Esophagus squamous epithelium (tissue), 4 donors: ENCODE results near the gene CCSAP.

ENCODE experiments used
- POLR2A ChIP-seq, 4 donors: fragments of 450-650 bp; IDR thresholded peaks; one replicate each; pipeline ENCODE4 v1.6.1; 2017; ENCODE audit warnings: antibody characterized with exemption in 4 of 4, mild to moderate bottlenecking in 4 of 4, moderate library complexity in 3 of 4
- TF ChIP-seq, protein P1 (sequence below), 6 experiments: fragments of 450-650 bp in 4 of 6; fragments of 200-600 bp in 2 of 6; sonication (generic) in 2 of 6; IDR thresholded peaks; one replicate each; pipeline ENCODE4 v1.5.1; 2016 to 2019; ENCODE audit warnings: antibody characterized with exemption in 6 of 6, mild to moderate bottlenecking in 4 of 6, moderate library complexity in 4 of 6

DNA sequence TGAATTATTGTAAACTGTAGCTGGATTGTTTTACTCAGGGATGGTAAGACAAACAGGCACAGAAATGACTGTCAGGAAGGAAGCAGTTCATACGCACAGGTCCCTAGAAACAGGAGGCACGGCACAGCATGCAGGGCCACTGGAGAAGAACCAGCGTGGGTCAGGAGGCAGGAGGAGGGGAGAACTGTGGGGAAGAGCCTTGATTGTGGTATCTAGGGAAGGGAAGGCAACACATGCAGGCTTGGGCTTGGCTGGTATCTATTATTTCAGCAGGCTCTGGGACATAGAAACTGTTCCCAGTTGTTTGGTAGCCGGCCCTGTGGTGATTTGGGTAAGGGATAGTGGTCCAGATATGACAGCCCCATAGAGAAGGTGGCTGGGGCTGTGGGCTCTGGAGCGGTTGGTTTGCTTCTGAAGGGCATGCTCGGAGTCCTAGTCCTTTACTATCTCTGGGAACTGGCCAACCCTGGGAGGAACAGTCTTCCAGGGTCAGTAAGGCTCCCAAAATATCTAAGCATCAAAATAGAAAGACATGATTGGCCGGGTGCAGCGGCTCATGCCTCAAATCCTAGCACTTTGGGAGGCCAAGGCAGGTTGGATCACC, 43.1 kb upstream of the CCSAP start:
- TF ChIP-seq, protein P1, sequence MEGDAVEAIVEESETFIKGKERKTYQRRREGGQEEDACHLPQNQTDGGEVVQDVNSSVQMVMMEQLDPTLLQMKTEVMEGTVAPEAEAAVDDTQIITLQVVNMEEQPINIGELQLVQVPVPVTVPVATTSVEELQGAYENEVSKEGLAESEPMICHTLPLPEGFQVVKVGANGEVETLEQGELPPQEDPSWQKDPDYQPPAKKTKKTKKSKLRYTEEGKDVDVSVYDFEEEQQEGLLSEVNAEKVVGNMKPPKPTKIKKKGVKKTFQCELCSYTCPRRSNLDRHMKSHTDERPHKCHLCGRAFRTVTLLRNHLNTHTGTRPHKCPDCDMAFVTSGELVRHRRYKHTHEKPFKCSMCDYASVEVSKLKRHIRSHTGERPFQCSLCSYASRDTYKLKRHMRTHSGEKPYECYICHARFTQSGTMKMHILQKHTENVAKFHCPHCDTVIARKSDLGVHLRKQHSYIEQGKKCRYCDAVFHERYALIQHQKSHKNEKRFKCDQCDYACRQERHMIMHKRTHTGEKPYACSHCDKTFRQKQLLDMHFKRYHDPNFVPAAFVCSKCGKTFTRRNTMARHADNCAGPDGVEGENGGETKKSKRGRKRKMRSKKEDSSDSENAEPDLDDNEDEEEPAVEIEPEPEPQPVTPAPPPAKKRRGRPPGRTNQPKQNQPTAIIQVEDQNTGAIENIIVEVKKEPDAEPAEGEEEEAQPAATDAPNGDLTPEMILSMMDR (IDR thresholded peaks at IDR 0.05), result no peak
- no peak for TF ChIP-seq POLR2A (IDR thresholded peaks at IDR 0.05)
